AG20443 (cell line): ENCODE data around the gene FCHSD2.
A peak's percentile ranks its signal among the peaks of the same experiment; 100 is the strongest.

Experiments used
- DNase-seq: peaks from one replicate; pipeline ENCODE4 v3.0.0; 2012; ENCODE audit warnings: low spot score, mixed read lengths

Gene FCHSD2

GRCh38 chr11:72970557-72971118, 171.5 kb downstream of the FCHSD2 start:
- DNase-seq, result no peak

DNA sequence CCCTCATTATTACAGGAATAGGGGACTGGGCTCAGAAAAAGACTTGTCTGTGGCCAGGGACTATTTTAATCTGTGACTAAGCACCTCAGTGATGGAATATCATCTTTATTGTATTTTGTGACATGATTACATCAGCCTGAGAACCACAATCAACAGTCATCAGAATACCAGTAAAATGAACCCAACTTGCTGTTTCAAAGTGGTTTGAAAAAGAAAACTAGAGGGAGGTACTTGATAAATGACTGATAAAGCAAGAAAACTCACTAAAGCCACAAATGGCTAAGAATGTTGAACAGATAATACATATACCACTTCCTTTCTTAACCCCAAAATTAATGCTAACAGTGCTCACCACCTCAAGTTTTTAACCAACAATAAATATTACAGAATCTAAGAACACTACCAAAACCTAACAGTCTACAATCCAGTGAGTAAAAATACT, 172.2 kb downstream of the FCHSD2 start:
- peak; percentile 55 for DNase-seq

DNA sequence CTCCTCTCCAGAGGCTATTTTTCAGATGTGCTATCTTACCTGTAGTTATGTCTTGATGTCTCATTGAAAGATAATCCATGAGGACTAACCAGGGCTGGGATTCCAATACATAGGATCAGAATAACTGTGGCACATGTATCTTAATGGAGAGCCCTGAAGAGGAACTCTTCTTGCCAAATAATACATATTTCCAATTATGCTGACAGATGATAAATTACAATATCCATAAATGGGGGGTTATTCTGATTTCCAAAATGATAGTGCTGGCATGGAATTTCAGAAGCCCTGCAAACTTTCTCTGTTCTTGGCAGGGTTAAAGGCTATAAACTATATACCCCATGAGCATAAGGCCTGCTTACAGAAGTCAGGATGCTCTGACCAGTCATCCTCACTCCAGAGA, 173.7 kb downstream of the FCHSD2 start:
- DNase-seq, result no peak

DNA sequence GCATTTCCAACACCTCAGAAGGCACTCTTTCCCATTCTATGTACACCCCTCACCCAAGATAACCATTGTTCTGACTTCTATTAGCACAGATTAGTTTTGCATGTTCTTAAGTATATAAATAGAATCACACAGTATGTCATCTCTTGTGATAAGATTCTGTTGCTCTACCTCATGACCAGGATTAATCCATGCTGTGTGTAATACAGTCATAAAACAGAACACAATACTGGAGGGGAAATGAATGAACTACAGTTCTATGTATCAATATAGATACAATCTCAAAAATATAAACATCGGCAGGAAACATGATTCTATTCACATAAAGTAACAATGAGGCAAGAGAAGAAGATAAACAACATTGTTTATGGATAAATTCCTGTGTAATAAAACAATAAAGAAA, 176.4 kb downstream of the FCHSD2 start:
- no peak for DNase-seq

GRCh38 chr11:72962717-72963116, 179.4 kb downstream of the FCHSD2 start:
- no peak for DNase-seq

DNA sequence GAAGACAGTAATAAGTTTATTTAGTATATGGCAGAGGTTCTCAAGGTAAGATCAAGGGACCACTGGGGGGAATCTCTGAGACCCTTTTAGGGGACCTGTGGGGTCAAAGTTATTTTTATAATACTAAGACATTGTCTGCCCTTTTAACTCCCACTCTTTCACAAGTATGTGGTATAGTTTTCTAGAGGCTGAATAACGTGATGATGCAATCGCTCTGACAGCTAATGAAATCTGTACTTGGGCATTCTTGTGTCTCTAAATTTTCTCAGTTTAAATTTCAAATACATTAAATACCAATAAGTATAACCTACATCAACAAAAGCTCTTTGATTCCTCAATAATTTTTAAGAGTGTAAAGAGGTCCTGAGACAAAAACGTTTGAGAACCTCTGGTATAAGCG, 180.0 kb downstream of the FCHSD2 start:
- DNase-seq, result no peak

DNA sequence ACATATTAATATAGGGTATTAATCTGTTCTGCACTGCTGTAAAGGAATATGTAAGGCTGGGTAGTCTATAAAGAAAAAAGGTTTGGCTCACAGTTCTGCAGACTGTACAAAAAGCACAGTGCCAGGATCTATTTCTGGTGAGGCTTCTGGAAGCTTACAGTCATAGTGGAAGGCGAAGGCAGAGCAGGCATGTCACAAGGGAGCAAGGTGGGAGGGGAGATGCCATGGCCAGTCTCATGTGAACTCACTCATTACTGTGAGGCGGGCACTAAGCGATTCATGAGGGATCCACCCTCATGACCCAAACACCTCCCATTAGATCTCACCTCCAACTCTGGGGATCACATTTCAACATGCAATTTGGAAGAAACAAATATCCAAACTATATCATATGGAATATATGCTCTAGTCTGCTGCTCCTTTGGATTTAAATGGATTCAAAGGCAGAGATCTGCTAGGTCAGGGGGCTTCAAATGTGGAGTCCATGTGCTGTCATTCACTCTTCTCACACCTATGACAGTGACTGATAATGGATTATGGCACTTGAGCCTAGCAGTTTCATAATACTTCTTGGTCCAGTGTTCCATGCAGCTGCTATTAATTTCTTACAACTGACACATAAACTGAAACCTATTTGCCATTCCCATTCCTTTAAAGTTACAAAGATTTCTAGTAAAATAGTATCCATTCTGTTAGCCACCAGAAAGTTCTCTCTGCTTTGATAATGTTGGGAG, 182.0 kb downstream of the FCHSD2 start:
- no peak for DNase-seq

GRCh38 chr11:72958791-72959190, 183.3 kb downstream of the FCHSD2 start:
- no peak for DNase-seq

DNA sequence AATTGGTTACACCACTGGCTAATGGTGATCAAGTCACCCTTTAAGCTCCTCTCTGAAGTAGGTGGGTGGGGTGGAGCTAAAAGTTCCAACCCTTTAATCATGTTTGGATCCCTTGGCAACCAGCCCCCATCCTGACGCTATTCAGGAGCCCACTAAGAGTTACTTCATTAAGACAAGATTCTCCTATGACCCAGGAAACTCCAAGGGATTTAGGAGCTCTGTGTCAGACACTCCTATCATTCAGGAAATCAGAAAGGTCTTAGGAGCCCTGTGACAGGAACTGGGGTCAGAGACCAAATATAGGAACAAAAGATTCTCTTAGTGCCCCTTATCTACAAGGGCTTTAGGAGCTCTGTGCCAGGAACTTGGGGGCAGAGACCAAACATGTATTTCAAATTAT, 186.7 kb downstream of the FCHSD2 start:
- no peak for DNase-seq

DNA sequence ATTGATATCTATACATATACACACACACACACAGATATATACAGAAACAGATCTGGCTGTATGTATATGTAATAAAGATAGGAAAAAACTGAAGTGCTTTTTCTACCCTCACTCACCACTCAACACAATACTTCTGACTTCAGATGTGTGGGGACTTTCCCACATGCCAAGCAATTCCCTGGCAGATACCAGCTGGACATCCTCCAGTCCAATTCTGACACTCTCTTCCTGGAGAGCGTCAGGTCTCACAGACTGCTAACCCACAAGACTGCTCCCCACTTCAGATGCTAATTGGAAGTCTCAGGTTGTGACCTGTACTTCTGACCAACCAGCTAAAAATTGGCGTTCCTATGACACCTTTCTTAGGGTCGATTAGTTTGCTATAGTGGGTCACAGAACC, 187.3 kb downstream of the FCHSD2 start:
- no peak for DNase-seq

DNA sequence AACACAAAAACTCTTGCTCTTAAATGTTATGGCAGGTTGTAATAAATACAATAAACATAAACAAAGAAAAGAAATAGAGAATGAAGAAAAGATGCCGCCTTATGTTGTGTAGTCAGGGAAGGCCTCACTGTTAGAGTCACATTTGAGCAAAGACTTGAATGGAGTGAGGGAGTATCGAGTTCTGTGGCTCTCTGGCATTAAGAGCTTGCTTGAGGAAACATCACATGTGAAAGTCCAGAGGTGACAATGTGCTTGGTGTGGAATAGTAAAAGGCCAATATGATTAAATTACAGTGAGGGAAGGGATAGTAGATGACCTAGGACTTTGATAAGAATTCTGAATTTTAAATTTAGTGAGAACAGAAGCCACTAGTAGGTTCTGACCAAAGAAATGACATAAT, 188.5 kb downstream of the FCHSD2 start:
- DNase-seq, result no peak

DNA sequence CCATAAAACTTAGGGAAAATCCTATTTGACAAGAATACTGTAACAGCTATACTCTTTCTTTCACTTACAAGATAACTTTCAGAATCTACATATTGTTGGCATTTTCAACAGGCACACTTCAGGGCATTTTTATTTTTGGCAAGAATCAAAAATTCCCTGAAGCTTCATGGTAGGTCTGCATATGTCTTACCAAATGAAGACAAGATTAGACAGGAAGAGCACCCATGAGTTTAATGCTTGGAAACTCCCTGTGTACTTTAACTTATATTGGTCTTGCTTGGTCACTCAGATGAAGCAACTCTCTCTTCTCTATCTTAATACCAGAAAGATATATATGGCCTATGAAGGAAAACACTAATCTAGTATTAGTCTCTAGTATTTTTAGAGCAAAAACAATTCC, 190.2 kb downstream of the FCHSD2 start:
- DNase-seq, result no peak

DNA sequence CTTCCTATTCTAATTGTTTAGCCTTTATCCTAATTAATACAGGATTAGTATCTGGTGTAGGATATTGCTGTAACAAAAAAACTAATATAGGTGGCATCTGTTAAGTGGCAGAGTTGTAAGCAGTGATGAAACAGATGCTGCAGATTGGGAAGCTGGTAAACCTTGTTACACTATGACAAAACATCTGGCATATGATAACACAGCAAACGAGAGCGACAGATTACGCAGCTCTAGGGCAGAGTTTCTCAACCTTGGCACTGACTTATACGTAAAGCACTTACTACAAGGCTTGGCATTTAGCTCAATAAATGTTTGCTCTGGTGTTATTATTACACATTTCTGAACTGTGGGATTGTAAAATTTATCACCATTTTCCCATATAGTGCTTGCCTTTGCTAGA, 190.9 kb downstream of the FCHSD2 start:
- no peak for DNase-seq

DNA sequence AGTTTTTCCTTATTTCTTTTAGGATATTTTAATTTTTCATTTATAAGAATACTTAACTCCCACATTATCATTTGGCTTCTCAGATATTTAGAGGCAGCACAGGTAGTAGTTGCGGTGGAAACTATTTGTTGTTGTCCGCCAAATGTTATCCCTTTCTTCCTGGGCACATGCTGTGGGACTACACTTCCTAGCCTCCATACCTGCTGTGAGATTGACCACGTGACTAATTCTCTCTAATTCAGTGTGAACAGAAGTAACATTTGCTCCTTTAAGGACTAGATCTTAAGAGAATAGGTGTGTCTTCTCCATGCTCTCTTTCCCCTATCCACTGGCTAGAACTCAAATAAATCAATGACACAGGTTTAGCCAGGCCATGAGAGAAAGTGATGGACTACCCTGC, 191.4 kb downstream of the FCHSD2 start:
- DNase-seq, result no peak

DNA sequence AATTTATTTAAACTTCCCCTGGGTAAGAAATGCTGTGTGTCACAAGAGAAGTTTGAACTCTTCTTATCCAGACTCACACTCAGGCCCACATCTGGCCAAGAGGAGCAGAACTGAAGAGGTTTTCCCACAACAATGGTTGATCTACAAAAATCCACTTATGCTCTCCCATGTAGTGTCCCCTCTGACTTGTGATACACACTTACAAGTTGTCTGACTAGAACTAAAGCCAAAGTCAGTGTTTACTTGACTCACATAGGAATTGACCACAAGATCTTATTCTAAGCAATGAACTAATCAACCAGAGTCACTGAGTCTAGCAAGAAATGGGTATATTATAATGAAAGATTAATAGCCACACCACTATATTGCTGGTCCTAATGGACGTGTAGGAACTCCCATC, 194.9 kb downstream of the FCHSD2 start:
- no peak for DNase-seq

- DNase-seq, result no peak
Measured at GRCh38 chr11:72943664-72944063, 198.5 kb downstream of the FCHSD2 start.

DNA sequence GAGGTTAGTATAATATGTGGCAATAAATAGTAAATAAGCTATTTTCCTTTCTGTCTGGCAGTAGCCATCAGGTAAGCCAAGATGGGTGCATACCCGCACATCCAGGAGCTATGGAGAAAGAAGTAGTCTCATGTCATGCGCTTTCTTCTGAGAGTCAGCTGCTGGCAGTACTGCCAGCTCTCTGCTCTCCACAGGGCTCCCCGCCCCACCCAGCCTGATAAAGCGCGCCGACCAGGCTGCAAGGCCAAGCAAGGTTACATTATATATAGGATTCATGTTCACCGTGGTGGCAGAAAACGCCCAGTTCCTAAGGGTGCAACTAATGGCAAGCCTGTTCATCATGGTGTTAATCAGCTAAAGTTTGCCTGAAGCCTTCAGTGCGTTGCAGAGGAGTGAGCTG, 201.7 kb downstream of the FCHSD2 start:
- no peak for DNase-seq

- no peak for DNase-seq
Measured at GRCh38 chr11:72939031-72939430, 203.1 kb downstream of the FCHSD2 start.

DNA sequence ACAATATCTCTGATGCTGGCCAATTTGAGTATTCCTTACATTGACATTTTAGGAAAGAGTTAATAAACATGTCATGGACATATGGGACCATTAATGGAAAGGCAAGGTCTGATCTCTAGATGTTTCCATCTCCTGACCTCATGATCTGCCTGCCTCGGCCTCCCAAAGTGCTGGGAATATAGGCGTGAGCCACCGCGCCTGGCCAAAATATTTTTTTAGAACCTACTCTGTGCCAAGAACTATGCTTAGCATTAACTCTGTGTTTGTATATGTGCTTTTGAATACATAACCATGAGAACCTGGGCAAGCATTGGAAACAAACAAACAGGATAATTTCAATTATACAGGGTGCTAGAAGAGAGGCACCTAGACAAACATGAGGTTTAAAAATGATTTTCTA, 204.7 kb downstream of the FCHSD2 start:
- DNase-seq, result no peak

- no peak for DNase-seq
Measured at GRCh38 chr11:72935700-72936099, 206.4 kb downstream of the FCHSD2 start.

GRCh38 chr11:72932132-72932570, 210.0 kb downstream of the FCHSD2 start:
- DNase-seq, result peak; percentile 45

- DNase-seq, result no peak
Measured at GRCh38 chr11:72930008-72930407, 212.1 kb downstream of the FCHSD2 start.

DNA sequence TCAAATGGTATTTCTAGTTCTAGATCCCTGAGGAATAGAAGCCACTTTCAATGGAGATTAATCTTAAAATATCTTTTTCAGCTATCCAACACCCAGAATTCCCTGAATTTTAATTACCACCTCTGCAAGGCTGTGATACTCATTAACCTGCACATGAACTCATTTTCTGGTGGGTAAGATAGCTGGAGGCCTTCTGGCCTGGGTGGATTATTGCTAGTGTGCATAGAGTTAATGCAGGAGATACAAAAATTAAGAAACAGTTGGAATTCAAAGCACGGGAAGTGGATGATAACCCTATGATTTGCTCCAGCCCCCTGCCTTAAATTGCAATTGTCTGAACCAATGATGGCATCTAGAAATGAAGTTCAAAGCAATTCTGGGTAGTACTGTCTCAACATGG, 212.9 kb downstream of the FCHSD2 start:
- DNase-seq, result no peak

- DNase-seq, result no peak
Measured at GRCh38 chr11:72927380-72927779, 214.7 kb downstream of the FCHSD2 start.
